Body of pancreas (tissue), 4 donors: Measurements from ENCODE around the gene P2RX3. TPM values are rescaled to one million over a fixed set of nuclear protein-coding genes. Genes with fewer than 3 reads are reported as not detected.
A peak's percentile ranks its signal among the peaks of the same experiment; 100 is the strongest.

Experiments used
- ATAC-seq: fragments of 150-250 bp; one replicate; pipeline ENCODE4 v1.9.1; 2016
- DNase-seq, 4 donors: peaks; one replicate each; pipeline ENCODE4 v3.0.0-alpha.2; 2019
- H3K27ac ChIP-seq, 4 donors: fragments of 200-600 bp; sonication (generic); 1 replicate in 3 of 4; 2 replicates in 1 of 4; pipeline versions ENCODE4 v1.5.1 to v1.6.1; 2016 to 2019; ENCODE audit warnings: mild to moderate bottlenecking in 1 of 4, mixed read lengths in 1 of 4, moderate library complexity in 1 of 4
- H3K27me3 ChIP-seq, 2 donors: fragments of 200-600 bp; sonication (generic); one replicate each; pipeline ENCODE4 v1.6.0; 2016; ENCODE audit warnings: mild to moderate bottlenecking in 1 of 2
- H3K36me3 ChIP-seq, 2 donors: fragments of 200-600 bp; sonication (generic); replicated peaks in 1 of 2; 2 replicates each; pipeline ENCODE4 v1.5.1; 2016; ENCODE audit warnings: low read depth in 2 of 2; ENCODE audit not compliant: insufficient read depth in 1 of 2
- H3K4me1 ChIP-seq: fragments of 200-600 bp; sonication (generic); one replicate; pipeline ENCODE4 v1.6.0; 2016
- H3K4me3 ChIP-seq, 2 donors: fragments of 200-600 bp; sonication (generic); 1 replicate in 1 of 2; 2 replicates in 1 of 2; pipeline ENCODE4 v1.5.1; 2016 to 2019
- H3K9me3 ChIP-seq, 3 donors: fragments of 200-600 bp; sonication (generic); 1 replicate in 2 of 3; 2 replicates in 1 of 3; pipeline ENCODE4 v1.5.1; 2016
- POLR2A ChIP-seq, 3 donors: fragments of 450-650 bp; IDR thresholded peaks; one replicate each; pipeline ENCODE4 v1.6.1; 2016; ENCODE audit warnings: antibody characterized with exemption in 3 of 3, mild to moderate bottlenecking in 2 of 3
- WGBS, 2 donors: methylation state at CpG; one replicate each; pipeline ENCODE4 v1.1.5; 2017; 5-methylcytosine and 5-hydroxymethylcytosine counted together
- intact Hi-C: fragments of 100-400 bp; cut with DNase I; formaldehyde crosslinking; loops from one replicate; pipeline ENCODE4 v1.15.1; 2023
- total RNA-seq, 2 donors: library from RNA; depleted of rRNA; stranded (reverse); fragments of >200 nt; gene quantifications; one replicate each; pipeline ENCODE4 v1.1.0, GENCODE V29; 2016
- TF ChIP-seq, protein P1 (sequence below), 7 experiments: fragments of 450-650 bp in 4 of 7; fragments of 200-600 bp in 3 of 7; sonication (generic) in 3 of 7; IDR thresholded peaks; one replicate each; pipeline ENCODE4 v1.5.1; 2016 to 2019; ENCODE audit warnings: antibody characterized with exemption in 7 of 7

P2RX3 gene
- total RNA-seq, 2 donors from 2014 or later = not detected

DNA sequence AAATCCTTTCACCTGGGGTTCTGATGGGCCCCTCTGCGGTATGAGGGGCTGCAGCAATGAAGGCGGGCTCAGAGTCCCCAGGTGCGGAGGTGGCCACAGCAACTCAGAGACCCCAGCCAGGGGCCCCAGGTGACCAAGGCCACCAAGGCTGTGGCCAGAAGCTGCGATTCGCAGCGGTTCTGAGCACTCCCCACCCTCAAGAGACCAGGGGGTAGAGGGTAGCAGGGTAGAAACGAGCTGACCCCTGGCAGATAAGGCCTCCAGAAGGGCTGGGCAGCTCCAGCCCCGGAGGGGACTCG is 14.3 kb upstream of the P2RX3 start:
- Histone ChIP-seq H3K4me3 (peak overlapping the region; percentile 50 to 91), H3K27ac (peak overlapping the region; percentile 92 to 97 (median 96)), H3K36me3 (peaks cover 0 to 9% of the 10 kb centered on the region in 2 donors), H3K9me3 (no peaks in the 10 kb centered on the region), H3K27me3 (no peaks in the 10 kb centered on the region), H3K4me1 (peaks cover 63% of the 10 kb centered on the region)
- TF ChIP-seq, protein P1, sequence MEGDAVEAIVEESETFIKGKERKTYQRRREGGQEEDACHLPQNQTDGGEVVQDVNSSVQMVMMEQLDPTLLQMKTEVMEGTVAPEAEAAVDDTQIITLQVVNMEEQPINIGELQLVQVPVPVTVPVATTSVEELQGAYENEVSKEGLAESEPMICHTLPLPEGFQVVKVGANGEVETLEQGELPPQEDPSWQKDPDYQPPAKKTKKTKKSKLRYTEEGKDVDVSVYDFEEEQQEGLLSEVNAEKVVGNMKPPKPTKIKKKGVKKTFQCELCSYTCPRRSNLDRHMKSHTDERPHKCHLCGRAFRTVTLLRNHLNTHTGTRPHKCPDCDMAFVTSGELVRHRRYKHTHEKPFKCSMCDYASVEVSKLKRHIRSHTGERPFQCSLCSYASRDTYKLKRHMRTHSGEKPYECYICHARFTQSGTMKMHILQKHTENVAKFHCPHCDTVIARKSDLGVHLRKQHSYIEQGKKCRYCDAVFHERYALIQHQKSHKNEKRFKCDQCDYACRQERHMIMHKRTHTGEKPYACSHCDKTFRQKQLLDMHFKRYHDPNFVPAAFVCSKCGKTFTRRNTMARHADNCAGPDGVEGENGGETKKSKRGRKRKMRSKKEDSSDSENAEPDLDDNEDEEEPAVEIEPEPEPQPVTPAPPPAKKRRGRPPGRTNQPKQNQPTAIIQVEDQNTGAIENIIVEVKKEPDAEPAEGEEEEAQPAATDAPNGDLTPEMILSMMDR (IDR thresholded peaks at IDR 0.05) = no peak
- TF ChIP-seq POLR2A (IDR thresholded peaks at IDR 0.05) = peak in 1 of 3 donors; percentile 2
- no peak for DNase-seq
- ATAC-seq = no peak
- WGBS, 2 donors = 9 to 16% methylated on average over 6 to 9 of the region's 9 CpGs
- intact Hi-C loops = no loop called here

DNA sequence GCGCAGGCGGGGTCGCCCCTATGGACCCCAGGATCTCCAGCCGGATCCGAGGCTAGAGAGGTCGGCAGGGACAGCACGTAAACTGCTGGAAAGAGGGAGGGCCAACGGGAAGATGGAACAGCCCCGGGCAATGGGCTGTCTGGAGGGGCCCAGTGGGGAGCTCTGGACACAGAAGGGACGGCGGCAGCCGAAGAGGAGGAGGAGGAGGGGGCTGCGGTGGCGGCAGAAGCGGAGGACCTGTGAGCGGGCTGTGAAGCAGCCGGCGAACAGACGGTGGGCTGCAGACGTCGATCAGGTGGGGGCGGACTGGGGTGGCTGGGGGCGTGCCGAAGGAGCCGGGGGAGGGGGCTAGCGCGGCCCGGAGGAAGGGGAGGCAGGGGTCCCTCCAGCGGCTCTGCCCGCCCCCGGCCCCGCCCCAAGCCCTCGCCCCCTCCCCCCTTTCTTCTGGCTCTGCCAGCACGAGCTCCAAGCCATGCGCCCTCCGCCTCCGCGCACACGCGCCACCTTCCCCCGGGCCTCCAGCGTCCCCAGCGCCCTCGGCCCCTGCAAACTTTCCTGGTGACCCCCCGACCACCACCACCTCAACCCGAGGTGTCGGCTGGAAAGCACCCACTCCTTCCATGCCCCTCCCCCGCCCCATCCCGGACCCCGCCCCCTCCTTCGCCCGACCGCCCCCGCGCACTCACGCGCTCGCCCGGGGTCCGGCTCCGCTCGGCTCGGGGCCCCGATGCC is 13.8 kb upstream of the P2RX3 start:
- 0 to 2% methylated on average over 22 to 33 of the region's 64 CpGs for WGBS, 2 donors
- no peaks in the 10 kb centered on the region for H3K9me3 ChIP-seq
- no peak for ATAC-seq
- peaks cover 0 to 13% of the 10 kb centered on the region in 2 donors for H3K36me3 ChIP-seq
- peak; percentile 45 to 57 (median 55) for DNase-seq
- peaks cover 59% of the 10 kb centered on the region for H3K4me1 ChIP-seq
- intact Hi-C loops = no loop called here
- TF ChIP-seq POLR2A (IDR thresholded peaks at IDR 0.05) = peak in 1 of 3 donors; percentile 26
- TF ChIP-seq, protein P1 (IDR thresholded peaks at IDR 0.05) = no peak
- H3K27ac ChIP-seq = peak overlapping the region; percentile 92 to 97 (median 96)
- H3K4me3 ChIP-seq = peak overlapping the region; percentile 50 to 91
- no peaks in the 10 kb centered on the region for H3K27me3 ChIP-seq

- Histone ChIP-seq H3K9me3 (no peaks in the 10 kb centered on the region), H3K4me3 (peak within 1 kb of the TSS; percentile 50 to 91), H3K27me3 (no peaks in the 10 kb centered on the region), H3K36me3 (peaks cover 0 to 19% of the 10 kb centered on the region in 2 donors), H3K27ac (peak within 1 kb of the TSS; percentile 92 to 97 (median 96)), H3K4me1 (peaks cover 54% of the 10 kb centered on the region)
- intact Hi-C loops = no loop called here
- peak; percentile 87 to 98 (median 95) for TF ChIP-seq POLR2A (IDR thresholded peaks at IDR 0.05)
- TF ChIP-seq, protein P1 (IDR thresholded peaks at IDR 0.05) = peak in 3 of 7 experiments; percentile 3 to 39 (median 29)
- DNase-seq = peak; percentile 98 to 99 (median 98)
- peak; percentile 82 for ATAC-seq
- WGBS, 2 donors = 0 to 2% methylated on average over 21 to 47 of the region's 61 CpGs
Measured at GRCh38 chr11:57324886-57325734, 13.0 kb upstream of the P2RX3 start, which contains the start of gene TNKS1BP1. TSS of gene TNKS1BP1 (minus strand) at chr11:57324952. CDS start at chr11:57321885, 3,067 bp downstream.

DNA sequence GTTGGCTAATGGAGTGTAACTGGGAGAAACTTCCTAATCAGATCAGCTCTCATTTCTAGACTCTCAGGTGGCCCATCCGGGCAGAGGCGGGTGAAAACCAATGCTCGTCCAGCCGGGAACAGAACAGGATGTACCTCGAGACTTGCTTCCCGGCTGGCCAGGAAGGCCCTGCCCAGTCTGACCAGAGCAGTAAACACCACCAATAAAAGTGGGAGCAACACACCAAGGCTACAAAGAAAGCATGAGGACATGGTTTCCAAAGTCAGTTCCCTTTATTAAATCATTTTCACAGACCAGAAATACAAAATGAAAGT is 12.5 kb upstream of the P2RX3 start:
- WGBS, 2 donors = 5 to 6% methylated on average over 6 of the region's 6 CpGs
- DNase-seq (peak; percentile 70 to 84 (median 76)), ATAC-seq (peak; percentile 26)
- peaks cover 48% of the 10 kb centered on the region for H3K4me1 ChIP-seq
- peak overlapping the region; percentile 92 to 97 (median 96) for H3K27ac ChIP-seq
- H3K27me3 ChIP-seq = no peaks in the 10 kb centered on the region
- no peak overlapping the region for H3K4me3 ChIP-seq
- no peaks in the 10 kb centered on the region for H3K9me3 ChIP-seq
- intact Hi-C loops = no loop called here
- no peak for TF ChIP-seq POLR2A (IDR thresholded peaks at IDR 0.05)
- TF ChIP-seq, protein P1 (IDR thresholded peaks at IDR 0.05) = no peak
- peaks cover 0 to 23% of the 10 kb centered on the region in 2 donors for H3K36me3 ChIP-seq
